HepG2 (cell line): ENCODE results near the gene CDC42EP4. TPM values are rescaled to one million over a fixed set of nuclear protein-coding genes. Genes with fewer than 3 reads are reported as not detected.

Experiments used
- CREB1 ChIP-seq, 2 experiments: fragments of 450-650 bp in 1 of 2; IDR thresholded peaks; 2 replicates each; pipeline ENCODE4 v1.6.1; 2016 to 2017; ENCODE audit warnings: control low read depth in 1 of 2, mild to moderate bottlenecking in 1 of 2, missing compliant biosample characterization in 1 of 2, missing genetic modification characterization in 1 of 2
- FOXP1 ChIP-seq, 2 experiments: fragments of 450-650 bp in 1 of 2; IDR thresholded peaks; 2 replicates each; pipeline ENCODE4 v1.6.1; 2017 to 2018; ENCODE audit warnings: antibody characterized with exemption in 1 of 2
- GTF3A ChIP-seq: sonication (generic); formaldehyde crosslinking; conservative IDR thresholded peaks from 2 replicates; pipeline ENCODE4 v1.4.0; 2020; ENCODE audit warnings: mild to moderate bottlenecking, missing genetic modification reagents
- MBD4 ChIP-seq: IDR thresholded peaks from 2 replicates; pipeline ENCODE4 v1.6.1; 2012; ENCODE audit warnings: low read length, inconsistent platforms, borderline replicate concordance
- TBP ChIP-seq: sonication (generic); formaldehyde crosslinking; IDR thresholded peaks from 2 replicates; pipeline ENCODE4 v1.5.0; 2020; ENCODE audit warnings: missing genetic modification reagents
- TGIF2 ChIP-seq: IDR thresholded peaks from 2 replicates; pipeline ENCODE4 v1.6.1; 2016; ENCODE audit warnings: control low read depth, missing compliant biosample characterization
- ZNF101 ChIP-seq: sonication (generic); formaldehyde crosslinking; IDR thresholded peaks from 2 replicates; pipeline ENCODE4 v1.4.0; 2020; ENCODE audit warnings: mild to moderate bottlenecking, low read depth, missing genetic modification reagents, borderline replicate concordance
- ZNF33B ChIP-seq: sonication (generic); formaldehyde crosslinking; IDR thresholded peaks from 2 replicates; pipeline ENCODE4 v1.5.1; 2020; ENCODE audit warnings: mild to moderate bottlenecking, missing genetic modification reagents
- ZNF670 ChIP-seq: sonication (generic); formaldehyde crosslinking; IDR thresholded peaks from 2 replicates; pipeline ENCODE4 v1.8.0; 2022; ENCODE audit warnings: mild to moderate bottlenecking, missing genetic modification reagents, borderline replicate concordance
- ZNF746 ChIP-seq: sonication (generic); formaldehyde crosslinking; IDR thresholded peaks from 2 replicates; pipeline ENCODE4 v1.8.0; 2022; ENCODE audit warnings: mild to moderate bottlenecking, missing genetic modification reagents
- ZSCAN25 ChIP-seq: sonication (generic); formaldehyde crosslinking; IDR thresholded peaks from 2 replicates; pipeline ENCODE4 v1.8.0; 2022; ENCODE audit warnings: mild to moderate bottlenecking, missing genetic modification reagents
- polyA plus RNA-seq, 8 experiments: library from polyadenylated mRNA; depleted of rRNA in 3 of 8; stranded (reverse) in 7 of 8; unstranded in 1 of 8; fragments of >200 nt; fragmentation: Illumina TruSeq in 4 of 8; extraction: Trizol in 4 of 8; gene quantifications; 2 replicates each; pipeline versions ENCODE4 v1.2.1 to v1.2.3, GENCODE V29; 2011 to 2016; ENCODE audit warnings: low read depth in 4 of 8, missing spikeins in 1 of 8, mixed read lengths in 1 of 8; ENCODE audit not compliant: insufficient read depth in 1 of 8
- total RNA-seq, 5 experiments: library from RNA; depleted of rRNA; stranded (reverse); fragments of >200 nt; fragmentation: Illumina TruSeq; extraction: Trizol; gene quantifications; 2 replicates each; pipeline ENCODE4 v1.2.3, GENCODE V29; 2016; ENCODE audit warnings: low read depth in 1 of 5
- TF ChIP-seq, protein P1 (sequence below): sonication (generic); formaldehyde crosslinking; IDR thresholded peaks from 2 replicates; pipeline ENCODE4 v1.5.1; 2020; ENCODE audit warnings: mild to moderate bottlenecking, missing genetic modification reagents, borderline replicate concordance
- TF ChIP-seq, protein P2 (sequence below): sonication (generic); formaldehyde crosslinking; IDR thresholded peaks from 2 replicates; pipeline ENCODE4 v1.4.0; 2020; ENCODE audit warnings: missing genetic modification reagents
- TF ChIP-seq, protein P3 (sequence below): sonication (generic); formaldehyde crosslinking; IDR thresholded peaks from 2 replicates; pipeline ENCODE4 v1.4.0; 2020; ENCODE audit warnings: missing genetic modification reagents; ENCODE audit errors: not compliant biosample characterization
- TF ChIP-seq, protein P4 (sequence below): sonication (generic); formaldehyde crosslinking; IDR thresholded peaks from 2 replicates; pipeline ENCODE4 v1.8.0; 2022; ENCODE audit warnings: missing genetic modification reagents, low read depth, mild to moderate bottlenecking, borderline replicate concordance
- TF ChIP-seq, protein P5 (sequence below): sonication (generic); formaldehyde crosslinking; IDR thresholded peaks from 2 replicates; pipeline ENCODE4 v1.8.1; 2023; ENCODE audit warnings: missing genetic modification reagents, inconsistent platforms, borderline replicate concordance
- TF ChIP-seq, protein P6 (sequence below): sonication (generic); formaldehyde crosslinking; IDR thresholded peaks from 2 replicates; pipeline ENCODE4 v1.9.0; 2021; ENCODE audit warnings: missing genetic modification reagents, borderline replicate concordance

The CDC42EP4 gene
- total and polyA plus RNA-seq, 2 of the 13 experiments (the other 11 are each of a cell fraction or from before 2014, with no cell fraction given), result 19.0 to 54.0 TPM

DNA sequence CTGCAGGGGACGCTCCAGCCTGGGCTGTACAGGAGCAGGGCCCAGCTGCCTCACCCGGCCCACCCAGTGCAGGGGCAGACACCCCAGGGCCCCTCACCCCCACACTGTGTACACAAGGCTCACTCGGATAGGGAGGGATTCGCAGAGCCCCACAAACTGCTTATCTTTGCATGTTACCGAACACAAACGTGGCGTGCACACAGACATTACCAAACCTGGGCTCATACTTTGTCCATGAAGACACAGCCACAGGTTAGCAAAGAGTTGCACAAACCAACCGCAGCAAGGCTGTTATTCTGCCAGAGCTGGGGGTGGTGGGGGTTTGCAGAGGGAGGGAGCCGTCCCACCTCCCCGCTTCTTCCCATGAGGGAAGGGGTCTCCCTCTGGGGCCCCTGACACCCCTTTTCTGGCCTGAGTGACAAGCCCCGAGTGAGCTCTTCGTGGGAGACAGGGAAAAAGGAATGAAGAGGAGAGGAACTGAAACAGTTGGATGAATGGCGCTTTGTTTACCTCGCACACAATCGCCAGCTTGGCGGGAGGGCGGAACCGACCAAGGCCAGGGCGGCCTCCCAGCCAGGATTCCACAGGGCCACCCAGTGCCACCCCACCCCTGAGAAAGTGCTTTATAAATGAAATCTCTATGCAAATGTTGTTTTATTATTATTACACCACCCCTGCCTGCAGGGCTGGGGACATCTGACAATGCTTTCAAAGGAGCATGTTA, 49.7 kb downstream of the CDC42EP4 start (continued):
- 0 out of 2 replicates have a peak, but pooled peaks have one; percentile 35 for TF ChIP-seq GTF3A (CRISPR knock-in tag)
- TF ChIP-seq ZNF746 (CRISPR knock-in tag), result peak; percentile 74; the same call in 1 of the 2 replicates
- 0 out of 2 replicates have a peak, but pooled peaks have one; percentile 43 for TF ChIP-seq ZNF101 (CRISPR knock-in tag)
- no peak for TF ChIP-seq FOXP1 (IDR thresholded peaks at IDR 0.05)
- TF ChIP-seq FOXP1 (CRISPR knock-in tag; IDR thresholded peaks at IDR 0.05), result peak; percentile 63; the same call in 1 of the 2 replicates
- TF ChIP-seq, protein P1, sequence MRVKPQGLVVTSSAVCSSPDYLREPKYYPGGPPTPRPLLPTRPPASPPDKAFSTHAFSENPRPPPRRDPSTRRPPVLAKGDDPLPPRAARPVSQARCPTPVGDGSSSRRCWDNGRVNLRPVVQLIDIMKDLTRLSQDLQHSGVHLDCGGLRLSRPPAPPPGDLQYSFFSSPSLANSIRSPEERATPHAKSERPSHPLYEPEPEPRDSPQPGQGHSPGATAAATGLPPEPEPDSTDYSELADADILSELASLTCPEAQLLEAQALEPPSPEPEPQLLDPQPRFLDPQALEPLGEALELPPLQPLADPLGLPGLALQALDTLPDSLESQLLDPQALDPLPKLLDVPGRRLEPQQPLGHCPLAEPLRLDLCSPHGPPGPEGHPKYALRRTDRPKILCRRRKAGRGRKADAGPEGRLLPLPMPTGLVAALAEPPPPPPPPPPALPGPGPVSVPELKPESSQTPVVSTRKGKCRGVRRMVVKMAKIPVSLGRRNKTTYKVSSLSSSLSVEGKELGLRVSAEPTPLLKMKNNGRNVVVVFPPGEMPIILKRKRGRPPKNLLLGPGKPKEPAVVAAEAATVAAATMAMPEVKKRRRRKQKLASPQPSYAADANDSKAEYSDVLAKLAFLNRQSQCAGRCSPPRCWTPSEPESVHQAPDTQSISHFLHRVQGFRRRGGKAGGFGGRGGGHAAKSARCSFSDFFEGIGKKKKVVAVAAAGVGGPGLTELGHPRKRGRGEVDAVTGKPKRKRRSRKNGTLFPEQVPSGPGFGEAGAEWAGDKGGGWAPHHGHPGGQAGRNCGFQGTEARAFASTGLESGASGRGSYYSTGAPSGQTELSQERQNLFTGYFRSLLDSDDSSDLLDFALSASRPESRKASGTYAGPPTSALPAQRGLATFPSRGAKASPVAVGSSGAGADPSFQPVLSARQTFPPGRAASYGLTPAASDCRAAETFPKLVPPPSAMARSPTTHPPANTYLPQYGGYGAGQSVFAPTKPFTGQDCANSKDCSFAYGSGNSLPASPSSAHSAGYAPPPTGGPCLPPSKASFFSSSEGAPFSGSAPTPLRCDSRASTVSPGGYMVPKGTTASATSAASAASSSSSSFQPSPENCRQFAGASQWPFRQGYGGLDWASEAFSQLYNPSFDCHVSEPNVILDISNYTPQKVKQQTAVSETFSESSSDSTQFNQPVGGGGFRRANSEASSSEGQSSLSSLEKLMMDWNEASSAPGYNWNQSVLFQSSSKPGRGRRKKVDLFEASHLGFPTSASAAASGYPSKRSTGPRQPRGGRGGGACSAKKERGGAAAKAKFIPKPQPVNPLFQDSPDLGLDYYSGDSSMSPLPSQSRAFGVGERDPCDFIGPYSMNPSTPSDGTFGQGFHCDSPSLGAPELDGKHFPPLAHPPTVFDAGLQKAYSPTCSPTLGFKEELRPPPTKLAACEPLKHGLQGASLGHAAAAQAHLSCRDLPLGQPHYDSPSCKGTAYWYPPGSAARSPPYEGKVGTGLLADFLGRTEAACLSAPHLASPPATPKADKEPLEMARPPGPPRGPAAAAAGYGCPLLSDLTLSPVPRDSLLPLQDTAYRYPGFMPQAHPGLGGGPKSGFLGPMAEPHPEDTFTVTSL (CRISPR knock-in tag), result no peak
- TF ChIP-seq, protein P2, sequence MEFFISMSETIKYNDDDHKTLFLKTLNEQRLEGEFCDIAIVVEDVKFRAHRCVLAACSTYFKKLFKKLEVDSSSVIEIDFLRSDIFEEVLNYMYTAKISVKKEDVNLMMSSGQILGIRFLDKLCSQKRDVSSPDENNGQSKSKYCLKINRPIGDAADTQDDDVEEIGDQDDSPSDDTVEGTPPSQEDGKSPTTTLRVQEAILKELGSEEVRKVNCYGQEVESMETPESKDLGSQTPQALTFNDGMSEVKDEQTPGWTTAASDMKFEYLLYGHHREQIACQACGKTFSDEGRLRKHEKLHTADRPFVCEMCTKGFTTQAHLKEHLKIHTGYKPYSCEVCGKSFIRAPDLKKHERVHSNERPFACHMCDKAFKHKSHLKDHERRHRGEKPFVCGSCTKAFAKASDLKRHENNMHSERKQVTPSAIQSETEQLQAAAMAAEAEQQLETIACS (CRISPR knock-in tag), result peak; percentile 16; the same call in 1 of the 2 replicates
- TF ChIP-seq, protein P3, sequence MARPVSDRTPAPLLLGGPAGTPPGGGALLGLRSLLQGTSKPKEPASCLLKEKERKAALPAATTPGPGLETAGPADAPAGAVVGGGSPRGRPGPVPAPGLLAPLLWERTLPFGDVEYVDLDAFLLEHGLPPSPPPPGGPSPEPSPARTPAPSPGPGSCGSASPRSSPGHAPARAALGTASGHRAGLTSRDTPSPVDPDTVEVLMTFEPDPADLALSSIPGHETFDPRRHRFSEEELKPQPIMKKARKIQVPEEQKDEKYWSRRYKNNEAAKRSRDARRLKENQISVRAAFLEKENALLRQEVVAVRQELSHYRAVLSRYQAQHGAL, result no peak
- peak; percentile 79; the same call in 1 of the 2 replicates for TF ChIP-seq ZNF33B (CRISPR knock-in tag)
- TF ChIP-seq, protein P4, sequence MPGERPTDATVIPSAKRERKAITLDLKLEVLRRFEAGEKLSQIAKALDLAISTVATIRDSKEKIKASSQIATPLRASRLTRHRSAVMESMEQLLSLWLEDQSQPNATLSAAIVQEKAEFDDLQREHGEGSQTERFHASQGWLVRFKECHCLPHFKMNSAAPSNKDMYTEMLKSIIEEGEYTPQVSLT (CRISPR knock-in tag), result no peak
- peak; percentile 89 for TF ChIP-seq TGIF2 (CRISPR knock-in tag)
- TF ChIP-seq CREB1 (IDR thresholded peaks at IDR 0.05), result no peak
- TF ChIP-seq CREB1 (CRISPR knock-in tag; IDR thresholded peaks at IDR 0.05), result no peak
- no peak for TF ChIP-seq TBP (CRISPR knock-in tag)
- no peak; the same call in none of the 2 replicates for TF ChIP-seq ZNF670 (CRISPR knock-in tag)
- TF ChIP-seq, protein P5, sequence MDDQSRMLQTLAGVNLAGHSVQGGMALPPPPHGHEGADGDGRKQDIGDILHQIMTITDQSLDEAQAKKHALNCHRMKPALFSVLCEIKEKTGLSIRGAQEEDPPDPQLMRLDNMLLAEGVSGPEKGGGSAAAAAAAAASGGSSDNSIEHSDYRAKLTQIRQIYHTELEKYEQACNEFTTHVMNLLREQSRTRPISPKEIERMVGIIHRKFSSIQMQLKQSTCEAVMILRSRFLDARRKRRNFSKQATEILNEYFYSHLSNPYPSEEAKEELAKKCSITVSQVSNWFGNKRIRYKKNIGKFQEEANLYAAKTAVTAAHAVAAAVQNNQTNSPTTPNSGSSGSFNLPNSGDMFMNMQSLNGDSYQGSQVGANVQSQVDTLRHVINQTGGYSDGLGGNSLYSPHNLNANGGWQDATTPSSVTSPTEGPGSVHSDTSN (CRISPR knock-in tag), result no peak
- TF ChIP-seq, protein P6, sequence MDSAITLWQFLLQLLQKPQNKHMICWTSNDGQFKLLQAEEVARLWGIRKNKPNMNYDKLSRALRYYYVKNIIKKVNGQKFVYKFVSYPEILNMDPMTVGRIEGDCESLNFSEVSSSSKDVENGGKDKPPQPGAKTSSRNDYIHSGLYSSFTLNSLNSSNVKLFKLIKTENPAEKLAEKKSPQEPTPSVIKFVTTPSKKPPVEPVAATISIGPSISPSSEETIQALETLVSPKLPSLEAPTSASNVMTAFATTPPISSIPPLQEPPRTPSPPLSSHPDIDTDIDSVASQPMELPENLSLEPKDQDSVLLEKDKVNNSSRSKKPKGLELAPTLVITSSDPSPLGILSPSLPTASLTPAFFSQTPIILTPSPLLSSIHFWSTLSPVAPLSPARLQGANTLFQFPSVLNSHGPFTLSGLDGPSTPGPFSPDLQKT (CRISPR knock-in tag), result no peak
- 0 out of 2 replicates have a peak, but pooled peaks have one; percentile 52 for TF ChIP-seq ZSCAN25 (CRISPR knock-in tag)
- TF ChIP-seq MBD4, result no peak
